ENCODE data around the gene COL9A1.

DNA sequence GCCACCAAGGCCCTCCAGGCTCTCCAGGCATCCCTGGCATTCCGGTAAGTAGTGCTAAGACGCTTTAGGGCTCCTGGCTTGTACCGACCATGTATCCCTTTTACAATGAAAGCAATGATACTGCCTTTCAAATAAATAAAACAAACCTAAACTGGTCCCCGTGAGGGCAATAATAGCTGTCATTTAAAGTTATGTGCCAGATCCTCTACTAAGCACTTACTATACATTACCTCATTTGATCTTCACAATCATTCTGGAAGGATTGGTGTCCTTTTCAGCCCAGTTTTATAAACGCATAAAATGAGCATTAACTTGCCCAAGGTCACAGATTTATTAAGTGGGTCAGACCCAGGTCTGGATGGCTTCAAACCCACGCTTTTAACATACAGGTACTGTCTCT lies 114.7 kb downstream of the COL9A1 start:
- TF ChIP-seq MAFK (IDR thresholded peaks at IDR 0.05; ENCODE audit: low read depth, low read length) (no peak), FOS (IDR thresholded peaks at IDR 0.05; ENCODE audit: low read depth, low read length) (no peak), POLR2A (IDR thresholded peaks at IDR 0.05; ENCODE audit: low read depth, low read length) (no peak), CHD1 (IDR thresholded peaks at IDR 0.05; ENCODE audit: low read depth, low read length) (no peak)
- TF ChIP-seq, protein P1, sequence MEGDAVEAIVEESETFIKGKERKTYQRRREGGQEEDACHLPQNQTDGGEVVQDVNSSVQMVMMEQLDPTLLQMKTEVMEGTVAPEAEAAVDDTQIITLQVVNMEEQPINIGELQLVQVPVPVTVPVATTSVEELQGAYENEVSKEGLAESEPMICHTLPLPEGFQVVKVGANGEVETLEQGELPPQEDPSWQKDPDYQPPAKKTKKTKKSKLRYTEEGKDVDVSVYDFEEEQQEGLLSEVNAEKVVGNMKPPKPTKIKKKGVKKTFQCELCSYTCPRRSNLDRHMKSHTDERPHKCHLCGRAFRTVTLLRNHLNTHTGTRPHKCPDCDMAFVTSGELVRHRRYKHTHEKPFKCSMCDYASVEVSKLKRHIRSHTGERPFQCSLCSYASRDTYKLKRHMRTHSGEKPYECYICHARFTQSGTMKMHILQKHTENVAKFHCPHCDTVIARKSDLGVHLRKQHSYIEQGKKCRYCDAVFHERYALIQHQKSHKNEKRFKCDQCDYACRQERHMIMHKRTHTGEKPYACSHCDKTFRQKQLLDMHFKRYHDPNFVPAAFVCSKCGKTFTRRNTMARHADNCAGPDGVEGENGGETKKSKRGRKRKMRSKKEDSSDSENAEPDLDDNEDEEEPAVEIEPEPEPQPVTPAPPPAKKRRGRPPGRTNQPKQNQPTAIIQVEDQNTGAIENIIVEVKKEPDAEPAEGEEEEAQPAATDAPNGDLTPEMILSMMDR (conservative IDR thresholded peaks at IDR 0.05; ENCODE audit: low read depth, low read length) = no peak
